SH-SY5Y (cell line): ENCODE measurements around the gene ARHGEF6.
A peak's percentile ranks its signal among the peaks of the same experiment; 100 is the strongest.

ENCODE experiments used
- GATA2 ChIP-seq: IDR thresholded peaks from 2 replicates; pipeline ENCODE4 v1.6.1; 2011; ENCODE audit warnings: mild to moderate bottlenecking, low read depth, low read length
- GATA3 ChIP-seq: IDR thresholded peaks from 2 replicates; pipeline ENCODE4 v1.6.1; 2011; ENCODE audit warnings: low read depth, mild to moderate bottlenecking, low read length, moderate library complexity

The ARHGEF6 gene, protein sequence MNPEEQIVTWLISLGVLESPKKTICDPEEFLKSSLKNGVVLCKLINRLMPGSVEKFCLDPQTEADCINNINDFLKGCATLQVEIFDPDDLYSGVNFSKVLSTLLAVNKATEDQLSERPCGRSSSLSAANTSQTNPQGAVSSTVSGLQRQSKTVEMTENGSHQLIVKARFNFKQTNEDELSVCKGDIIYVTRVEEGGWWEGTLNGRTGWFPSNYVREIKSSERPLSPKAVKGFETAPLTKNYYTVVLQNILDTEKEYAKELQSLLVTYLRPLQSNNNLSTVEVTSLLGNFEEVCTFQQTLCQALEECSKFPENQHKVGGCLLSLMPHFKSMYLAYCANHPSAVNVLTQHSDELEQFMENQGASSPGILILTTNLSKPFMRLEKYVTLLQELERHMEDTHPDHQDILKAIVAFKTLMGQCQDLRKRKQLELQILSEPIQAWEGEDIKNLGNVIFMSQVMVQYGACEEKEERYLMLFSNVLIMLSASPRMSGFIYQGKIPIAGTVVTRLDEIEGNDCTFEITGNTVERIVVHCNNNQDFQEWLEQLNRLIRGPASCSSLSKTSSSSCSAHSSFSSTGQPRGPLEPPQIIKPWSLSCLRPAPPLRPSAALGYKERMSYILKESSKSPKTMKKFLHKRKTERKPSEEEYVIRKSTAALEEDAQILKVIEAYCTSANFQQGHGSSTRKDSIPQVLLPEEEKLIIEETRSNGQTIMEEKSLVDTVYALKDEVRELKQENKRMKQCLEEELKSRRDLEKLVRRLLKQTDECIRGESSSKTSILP

DNA sequence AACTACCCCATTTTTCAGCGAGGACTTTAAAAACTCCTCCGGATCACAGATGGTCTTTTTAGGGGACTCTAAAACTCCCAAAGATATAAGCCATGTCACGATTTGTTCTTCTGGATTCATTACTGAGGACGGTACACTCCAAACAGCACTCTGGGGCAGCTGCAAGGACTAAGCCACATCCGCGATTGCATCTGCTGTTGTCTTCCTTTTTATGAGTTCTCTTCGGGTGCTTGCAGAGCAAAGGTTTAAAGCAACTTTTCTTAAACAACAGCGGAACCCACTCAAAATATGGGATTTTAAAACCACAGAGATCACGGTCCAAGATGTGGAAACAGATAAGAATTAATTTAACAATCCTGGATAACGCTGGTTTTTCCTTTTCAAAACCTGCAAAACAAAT lies at the start of gene ARHGEF6:
Gene ARHGEF6 (minus strand): TSS at position 170 of the 400 bp plus-strand sequence. CDS start 50 bp downstream, at position 120.
- TF ChIP-seq GATA3 (no peak), GATA2 (peak; percentile 9; the same call in 1 of the 2 replicates)

DNA sequence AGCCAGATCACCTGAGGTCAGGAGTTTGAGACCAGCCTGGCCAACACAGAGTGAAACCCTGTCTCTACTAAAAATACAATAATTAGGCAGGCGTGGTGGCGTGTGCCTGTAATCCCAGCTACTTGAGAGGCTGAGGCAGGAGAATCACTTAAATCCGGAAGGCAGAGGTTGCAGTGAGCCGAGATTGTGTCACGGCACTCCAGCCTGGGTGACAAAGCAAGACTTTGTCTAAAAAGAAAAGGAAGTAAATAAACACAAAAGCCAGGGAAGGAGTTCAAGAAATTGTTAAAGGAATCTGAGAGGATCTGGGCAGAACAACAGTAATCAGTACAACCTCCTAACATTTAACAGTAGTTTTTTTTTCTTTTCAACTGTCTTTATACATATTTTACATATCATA lies 48.7 kb upstream of the ARHGEF6 start:
- TF ChIP-seq GATA3, result no peak
- no peak for TF ChIP-seq GATA2

DNA sequence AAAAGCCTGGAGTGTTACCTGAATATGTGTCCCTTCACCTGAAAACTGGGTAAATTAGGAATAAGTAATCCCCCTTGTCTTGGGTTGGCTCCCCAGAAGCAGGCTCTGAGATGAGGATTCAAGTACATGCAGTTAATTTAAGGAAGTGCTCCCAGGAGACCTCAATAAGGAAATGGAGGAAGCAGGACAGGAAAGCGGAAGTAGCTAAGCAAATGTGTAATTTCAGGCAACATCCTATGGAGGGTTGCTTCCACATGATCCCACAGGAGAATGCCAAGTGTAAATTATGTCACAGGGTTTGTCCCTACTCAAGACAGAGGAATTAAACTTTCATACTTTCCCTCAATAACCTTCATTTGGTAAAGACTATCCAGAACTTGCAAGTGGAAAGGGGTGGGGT lies 48.1 kb upstream of the ARHGEF6 start:
- TF ChIP-seq GATA3, result no peak

DNA sequence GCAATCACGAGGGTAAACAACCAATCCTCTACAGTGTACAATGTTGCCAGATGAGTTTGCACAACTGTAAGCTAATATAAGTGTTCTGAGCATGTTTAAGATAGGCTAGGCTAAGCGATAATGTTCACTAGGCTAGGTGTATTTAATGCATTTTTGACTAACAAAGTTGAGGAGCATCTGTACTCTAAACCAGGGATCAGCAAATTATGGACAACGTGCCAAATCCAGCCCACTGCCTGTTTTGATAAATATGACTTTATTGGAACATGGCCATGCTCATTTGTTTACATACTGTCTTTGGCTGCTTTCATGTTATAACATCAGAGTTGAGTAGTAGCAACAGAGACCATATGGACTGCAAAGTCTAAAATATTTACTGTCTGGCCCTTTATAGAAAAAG lies 46.3 kb upstream of the ARHGEF6 start:
- TF ChIP-seq GATA3 (no peak), GATA2 (no peak)

DNA sequence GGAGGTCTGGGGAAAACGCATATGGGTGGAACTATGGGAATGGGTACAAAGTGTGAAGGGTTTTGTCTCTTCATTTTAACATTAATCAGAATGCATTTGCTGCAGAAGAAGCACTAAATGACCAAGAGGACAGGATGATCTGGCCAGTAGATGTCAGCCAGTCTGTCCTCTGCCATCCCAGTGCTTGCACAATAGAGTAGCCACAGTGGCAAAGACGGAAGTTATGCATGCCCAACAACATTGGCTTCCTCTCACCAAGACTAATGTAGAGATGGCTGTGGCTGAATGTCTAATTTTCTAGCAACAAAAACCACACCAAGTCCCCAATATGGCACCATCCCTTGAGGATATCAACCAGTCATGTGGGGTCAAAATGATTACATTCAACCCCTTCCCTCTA lies 45.0 kb upstream of the ARHGEF6 start:
- TF ChIP-seq GATA3, result no peak
- TF ChIP-seq GATA2, result no peak

DNA sequence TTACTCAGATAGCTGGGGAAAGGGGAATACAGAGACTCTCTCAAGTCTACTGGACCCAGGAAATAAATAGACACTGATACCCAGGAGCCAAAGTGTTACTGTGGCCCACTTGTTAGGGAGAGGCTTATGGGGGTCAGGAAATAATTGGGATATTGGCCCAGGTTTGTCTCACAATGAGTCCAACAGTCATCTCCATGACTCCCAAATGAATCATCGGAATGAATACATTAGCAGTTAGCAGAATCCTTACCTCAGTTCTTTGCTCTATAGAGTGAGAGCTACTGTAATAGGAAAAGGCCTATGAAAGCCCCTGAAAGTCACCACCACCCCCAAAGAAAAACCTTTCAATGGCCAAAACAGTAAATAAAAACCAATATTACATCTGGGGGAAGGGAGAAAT lies 42.4 kb upstream of the ARHGEF6 start:
- TF ChIP-seq GATA2 (no peak), GATA3 (no peak)

DNA sequence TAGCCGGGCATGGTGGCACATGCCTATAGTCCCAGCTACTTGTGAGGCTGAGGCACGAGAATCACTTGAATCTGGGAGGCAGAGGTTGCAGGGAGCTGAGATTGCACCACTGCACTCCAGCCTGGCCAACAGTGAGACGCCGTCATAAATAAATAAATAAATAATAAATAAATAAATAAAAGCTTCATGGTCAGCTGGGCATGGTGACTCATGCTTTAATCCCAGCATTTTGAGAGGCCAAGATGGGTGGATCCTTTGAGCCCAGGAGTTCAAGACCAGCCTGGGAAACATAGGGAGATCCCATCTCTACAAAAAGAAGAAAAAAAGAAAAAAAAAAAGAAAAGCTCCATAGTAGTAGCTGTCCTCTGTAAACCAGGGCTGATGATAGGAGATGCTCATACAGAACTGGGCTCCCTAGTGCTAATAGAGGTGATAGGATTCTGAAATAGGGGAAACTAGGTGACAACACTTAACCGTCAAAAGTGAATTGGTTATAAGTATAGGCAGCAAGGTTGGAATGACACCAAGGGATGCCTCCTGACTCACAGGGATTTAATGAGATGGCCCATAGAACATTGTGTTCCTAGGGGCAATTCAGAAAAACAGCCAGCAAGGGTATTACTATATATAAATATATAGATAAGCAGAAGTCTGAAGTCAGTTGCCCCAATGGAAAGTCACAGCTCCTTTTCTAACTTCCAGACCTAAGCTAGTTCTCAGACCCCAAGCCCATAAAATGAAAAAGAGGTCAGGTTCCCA lies 41.8 kb upstream of the ARHGEF6 start:
- TF ChIP-seq GATA3 (no peak), GATA2 (no peak)

DNA sequence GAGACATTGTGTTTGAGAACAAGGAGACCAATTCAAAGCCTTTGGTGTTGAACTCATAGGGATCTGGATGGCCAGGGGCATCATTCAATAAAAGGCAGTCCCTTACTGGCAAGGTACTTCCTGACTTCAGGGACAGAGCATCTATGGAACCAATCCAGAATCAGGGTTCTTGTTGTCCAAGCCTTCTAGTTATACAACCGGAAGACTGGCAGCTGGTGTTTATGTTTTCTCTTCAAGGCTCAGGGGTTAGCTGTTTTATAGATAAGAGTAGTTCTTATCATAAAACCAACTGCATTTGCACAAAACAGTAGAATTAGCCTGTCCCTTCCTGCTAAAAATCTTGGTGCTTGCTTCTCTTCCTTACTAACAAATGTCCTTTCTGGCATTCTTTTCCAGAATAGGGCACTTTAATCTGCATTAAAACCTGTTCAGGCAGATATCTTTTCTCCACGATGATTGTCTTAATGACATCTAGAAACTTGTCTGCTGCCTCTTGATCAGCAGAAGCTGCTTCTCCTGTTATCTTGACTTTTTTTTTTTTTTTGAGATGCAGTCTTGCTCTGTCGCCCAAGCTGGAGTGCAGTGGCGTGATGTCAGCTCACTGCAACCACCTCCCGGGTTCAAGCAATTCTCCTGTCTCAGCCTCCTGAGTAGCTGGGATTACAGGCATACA lies 38.4 kb upstream of the ARHGEF6 start:
- TF ChIP-seq GATA3, result no peak
- TF ChIP-seq GATA2, result no peak

DNA sequence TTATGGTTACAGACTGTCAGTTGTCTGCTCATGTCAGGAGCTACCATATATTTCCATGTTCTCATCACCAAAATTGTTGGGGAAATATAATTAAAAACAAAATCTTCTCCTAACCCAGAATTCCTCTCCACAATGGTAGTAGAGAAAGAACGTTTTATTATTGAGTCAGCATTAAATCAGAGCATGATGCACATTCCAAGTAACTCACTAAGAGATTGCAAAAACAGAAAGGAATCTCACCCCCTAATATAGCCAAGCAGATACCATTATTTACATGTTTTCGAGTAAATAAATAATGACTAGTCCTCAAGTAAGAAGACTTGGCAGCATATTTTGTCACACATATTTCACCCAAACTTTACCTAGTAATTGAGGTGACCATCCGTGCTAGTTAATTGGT lies 36.2 kb upstream of the ARHGEF6 start:
- TF ChIP-seq GATA2, result no peak
- no peak for TF ChIP-seq GATA3

DNA sequence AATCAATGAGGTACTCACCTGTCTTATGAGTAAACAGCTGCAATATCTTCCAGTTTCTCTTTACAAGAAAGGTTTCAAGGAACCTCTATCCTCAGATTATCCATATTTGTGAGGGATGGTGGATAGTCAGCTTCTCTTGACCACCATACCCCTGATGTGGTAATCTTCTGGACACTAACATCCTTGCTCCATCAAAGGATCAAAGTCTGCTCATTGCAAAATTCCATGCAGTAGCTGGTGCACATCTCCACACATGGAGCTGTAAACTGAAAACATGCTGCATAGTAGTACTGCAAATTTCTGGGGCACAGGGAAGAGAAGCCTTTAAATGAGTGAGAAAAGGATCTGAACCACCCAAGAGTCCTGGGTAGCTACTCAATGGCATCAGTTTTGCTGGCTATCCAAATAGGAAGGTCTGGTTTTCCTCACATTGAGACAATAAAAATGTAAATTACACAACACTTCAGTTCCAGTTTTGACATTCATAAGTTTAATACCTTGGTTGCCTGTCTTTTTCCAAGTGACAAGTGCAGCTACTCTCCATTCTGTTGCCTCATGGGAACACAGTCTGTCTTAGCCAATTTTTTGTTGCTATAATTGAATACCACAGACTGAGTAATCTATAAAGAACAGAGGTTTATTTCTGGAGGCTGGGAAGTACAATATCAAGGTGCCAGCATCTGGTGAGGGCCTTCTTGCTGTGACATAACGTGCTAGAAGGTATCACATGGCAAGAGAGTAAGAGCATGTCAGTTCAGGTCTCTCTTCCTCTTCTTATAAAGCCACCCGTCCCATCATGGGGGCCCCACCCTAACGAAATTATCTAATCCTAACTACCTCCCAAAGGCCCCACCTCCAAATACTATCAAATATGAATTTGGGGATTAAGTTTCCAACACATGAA lies 34.4 kb upstream of the ARHGEF6 start:
- TF ChIP-seq GATA2 (no peak), GATA3 (no peak)

DNA sequence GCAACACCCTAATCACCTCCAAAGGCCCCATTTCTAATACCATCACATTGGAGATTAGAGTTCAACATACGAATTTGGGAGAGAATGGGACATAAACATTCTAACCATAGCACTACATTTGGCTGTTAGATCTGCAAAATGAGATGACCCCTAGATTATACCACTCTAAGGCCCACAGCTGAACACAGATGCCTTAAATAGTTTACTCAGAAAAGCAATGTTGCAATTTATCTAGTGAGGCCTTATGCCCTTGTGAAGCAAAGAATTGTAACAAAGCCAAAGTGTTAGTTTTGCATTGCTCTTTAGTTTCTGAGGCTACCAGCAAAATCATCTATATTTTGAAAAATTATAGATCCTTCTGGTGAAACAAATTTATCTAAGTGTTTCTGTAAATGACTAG lies 31.6 kb upstream of the ARHGEF6 start:
- no peak for TF ChIP-seq GATA3
- TF ChIP-seq GATA2, result no peak

DNA sequence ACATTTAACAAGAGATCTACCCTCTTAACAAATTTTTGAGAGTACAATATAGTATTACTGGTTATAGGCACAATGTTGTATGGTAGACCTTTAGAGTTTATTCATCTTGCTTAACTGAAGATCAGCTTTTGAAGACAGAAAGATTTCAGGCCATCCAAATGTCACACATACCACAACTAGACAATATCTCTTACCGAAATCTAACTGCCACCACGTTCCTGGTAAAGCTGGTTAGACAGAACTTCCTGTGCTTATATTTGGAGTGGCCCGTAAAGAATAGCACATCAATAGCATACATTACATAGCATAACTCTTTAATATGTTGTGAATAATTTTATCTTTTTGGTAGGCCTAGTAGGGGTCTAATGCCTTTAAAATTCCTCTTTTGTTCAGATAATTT lies 29.8 kb upstream of the ARHGEF6 start:
- TF ChIP-seq GATA3, result no peak
- TF ChIP-seq GATA2, result no peak

DNA sequence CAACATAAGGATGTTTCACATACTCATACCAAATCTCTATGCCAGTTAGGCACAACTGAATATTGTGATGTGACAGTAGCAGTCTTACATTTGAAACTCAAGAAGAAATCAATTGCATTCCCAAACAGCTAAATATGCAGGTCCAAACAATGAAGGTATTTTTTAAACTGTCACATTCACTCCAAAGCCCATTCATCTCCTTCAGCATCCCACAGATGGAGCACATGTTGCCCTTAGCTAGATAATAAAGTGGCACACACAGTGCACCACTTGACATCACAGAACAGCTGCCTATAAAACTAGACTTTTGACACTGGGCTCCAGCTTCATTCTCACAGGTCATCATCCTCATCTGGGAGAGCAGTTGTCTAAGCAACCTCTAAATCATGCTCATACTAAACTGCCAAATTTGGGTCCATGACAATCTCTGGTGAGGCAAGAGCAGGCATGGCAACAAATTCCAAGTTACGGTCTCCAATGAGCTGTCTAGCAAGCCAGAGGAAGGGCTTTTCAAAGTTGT lies 26.2 kb upstream of the ARHGEF6 start:
- TF ChIP-seq GATA2 (no peak), GATA3 (no peak)
